Measurements from ENCODE around the gene WASF2. TPM values are rescaled to one million over a fixed set of nuclear protein-coding genes. Genes with fewer than 3 reads are reported as not detected.

The WASF2 gene
- total RNA-seq, 1 donor from 2014 or later, result 27.9 TPM

DNA sequence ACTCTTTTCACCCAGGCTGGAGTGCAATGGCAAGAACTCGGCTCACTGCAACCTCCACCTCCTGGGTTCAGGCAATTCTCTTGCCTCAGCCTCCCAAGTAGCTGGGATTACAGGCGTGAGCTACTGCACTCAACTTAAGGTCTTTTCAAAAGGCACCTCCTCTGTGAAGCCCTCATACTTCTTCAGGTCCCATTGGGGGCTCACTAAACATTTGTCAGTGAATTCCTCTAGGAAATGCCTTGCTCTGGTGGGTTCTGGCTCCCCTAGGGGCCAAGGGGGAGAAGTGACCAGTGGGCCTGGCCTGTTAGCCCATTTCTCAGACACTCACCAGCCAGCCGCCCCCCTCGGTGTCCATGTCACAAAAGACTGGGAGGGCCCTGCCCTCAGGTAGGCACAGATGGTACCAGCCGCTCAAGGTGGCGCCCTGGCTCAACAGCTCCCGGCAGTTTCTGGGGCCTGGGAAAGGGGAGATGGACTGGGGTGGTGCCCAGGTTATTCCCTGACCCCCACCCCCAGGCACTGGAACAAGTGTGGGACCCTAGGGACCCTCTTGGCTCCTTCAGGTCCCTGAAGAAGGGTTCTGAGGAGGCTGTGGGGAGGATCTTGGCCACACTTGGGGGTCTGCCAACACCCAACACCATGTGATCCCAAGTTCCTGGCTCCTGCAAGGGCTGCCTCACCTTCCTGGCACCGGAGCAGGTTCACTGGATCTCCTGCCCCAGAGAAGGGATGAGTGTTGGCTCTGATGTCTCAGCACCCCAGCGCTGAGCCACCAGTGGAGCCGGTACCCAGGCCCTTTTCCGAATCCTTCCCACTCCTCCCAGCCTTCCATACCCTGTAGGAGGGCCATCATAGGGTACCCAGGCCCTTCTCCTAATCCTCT is 116.9 kb downstream of the WASF2 start:
- H3K4me3 ChIP-seq (ENCODE audit: low read depth, low read length), result no peak overlapping the region
- TF ChIP-seq, protein P1, sequence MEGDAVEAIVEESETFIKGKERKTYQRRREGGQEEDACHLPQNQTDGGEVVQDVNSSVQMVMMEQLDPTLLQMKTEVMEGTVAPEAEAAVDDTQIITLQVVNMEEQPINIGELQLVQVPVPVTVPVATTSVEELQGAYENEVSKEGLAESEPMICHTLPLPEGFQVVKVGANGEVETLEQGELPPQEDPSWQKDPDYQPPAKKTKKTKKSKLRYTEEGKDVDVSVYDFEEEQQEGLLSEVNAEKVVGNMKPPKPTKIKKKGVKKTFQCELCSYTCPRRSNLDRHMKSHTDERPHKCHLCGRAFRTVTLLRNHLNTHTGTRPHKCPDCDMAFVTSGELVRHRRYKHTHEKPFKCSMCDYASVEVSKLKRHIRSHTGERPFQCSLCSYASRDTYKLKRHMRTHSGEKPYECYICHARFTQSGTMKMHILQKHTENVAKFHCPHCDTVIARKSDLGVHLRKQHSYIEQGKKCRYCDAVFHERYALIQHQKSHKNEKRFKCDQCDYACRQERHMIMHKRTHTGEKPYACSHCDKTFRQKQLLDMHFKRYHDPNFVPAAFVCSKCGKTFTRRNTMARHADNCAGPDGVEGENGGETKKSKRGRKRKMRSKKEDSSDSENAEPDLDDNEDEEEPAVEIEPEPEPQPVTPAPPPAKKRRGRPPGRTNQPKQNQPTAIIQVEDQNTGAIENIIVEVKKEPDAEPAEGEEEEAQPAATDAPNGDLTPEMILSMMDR (conservative IDR thresholded peaks at IDR 0.05; ENCODE audit: low read depth, low read length), result peak; percentile 43
- DNase-seq (ENCODE audit: low read depth), result no peak

GRCh38 chr1:27372022-27372807 is 117.8 kb downstream of the WASF2 start:
- H3K4me3 ChIP-seq (ENCODE audit: low read depth, low read length), result no peak overlapping the region
- TF ChIP-seq, protein P1 (conservative IDR thresholded peaks at IDR 0.05; ENCODE audit: low read depth, low read length), result no peak

GRCh38 chr1:27368869-27369582 is 120.9 kb downstream of the WASF2 start:
- DNase-seq (ENCODE audit: low read depth), result no peak
- TF ChIP-seq, protein P1 (conservative IDR thresholded peaks at IDR 0.05; ENCODE audit: low read depth, low read length), result peak; percentile 44
- no peak overlapping the region for H3K4me3 ChIP-seq (ENCODE audit: low read depth, low read length)

More at GRCh38 chr1:27372022-27372807, 117.8 kb downstream of the WASF2 start:
- DNase-seq (ENCODE audit: low read depth), result peak; percentile 70

DNA sequence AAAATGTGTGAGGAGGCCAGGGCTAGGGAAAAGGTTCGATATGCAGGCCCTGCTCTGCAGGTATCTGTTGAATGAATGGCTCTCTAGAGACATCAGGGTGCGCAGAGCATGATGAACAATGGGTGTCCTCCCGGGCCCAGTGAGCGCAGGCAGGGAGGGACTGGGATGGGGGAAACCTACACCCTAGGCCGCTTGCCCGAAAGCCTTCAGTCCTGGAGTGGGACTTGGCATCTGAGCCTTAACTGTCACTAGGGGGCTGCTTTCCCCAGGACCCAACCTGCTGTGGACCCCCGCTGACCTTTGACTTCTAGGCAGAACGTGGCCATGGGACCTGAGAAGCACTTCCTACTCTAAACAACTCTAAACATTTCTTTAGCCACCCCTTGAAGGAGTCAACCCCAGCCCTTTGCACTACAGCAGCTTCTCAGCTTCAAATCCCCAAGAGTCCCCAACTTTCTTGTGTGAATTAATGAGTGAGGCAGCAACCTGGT is 122.8 kb downstream of the WASF2 start:
- TF ChIP-seq, protein P1 (conservative IDR thresholded peaks at IDR 0.05; ENCODE audit: low read depth, low read length), result no peak
- no peak for DNase-seq (ENCODE audit: low read depth)
- H3K4me3 ChIP-seq (ENCODE audit: low read depth, low read length), result peak overlapping the region; percentile 80

DNA sequence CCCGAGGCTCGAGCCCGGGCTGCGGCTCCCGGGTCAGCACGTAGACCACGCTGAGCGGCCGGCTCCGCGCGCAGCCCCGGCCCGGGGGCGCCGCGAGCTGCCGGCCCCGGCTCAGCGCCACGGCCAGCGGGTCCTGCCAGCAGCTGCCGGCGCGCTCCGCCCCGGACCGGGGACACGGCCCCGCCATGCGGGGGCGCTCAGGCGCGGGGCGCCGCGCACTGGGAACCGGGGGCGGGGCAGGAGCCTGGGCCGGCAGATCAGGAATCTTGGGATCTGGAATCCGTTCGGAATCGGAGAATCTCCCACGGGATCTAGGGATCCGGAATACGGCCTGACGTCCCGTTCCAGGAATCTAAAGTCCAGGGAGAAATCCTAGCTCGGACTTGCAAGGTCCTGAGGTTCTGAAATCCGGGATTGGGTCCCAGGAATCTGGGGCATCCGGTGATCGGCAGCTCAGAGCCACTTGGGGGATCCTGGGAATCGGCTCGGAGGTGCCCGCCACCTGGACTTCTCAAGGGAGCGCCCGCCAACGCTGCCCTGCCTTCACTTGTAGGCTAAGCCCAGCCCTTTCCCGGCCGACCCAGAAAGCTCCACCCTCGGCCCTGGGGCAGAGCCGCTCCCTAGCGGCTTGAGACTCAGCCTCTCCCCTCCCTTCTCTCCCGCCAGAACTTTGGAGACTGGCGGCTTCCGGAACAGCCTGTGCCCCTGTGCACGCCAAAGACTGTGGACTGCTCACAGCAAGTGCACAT is 123.4 kb downstream of the WASF2 start, which contains the start of gene MAP3K6:
Gene MAP3K6, minus strand, starts transcription at position 551 of the 749 bp plus-strand sequence. Its CDS starts 364 bp downstream, at position 187.
- DNase-seq (ENCODE audit: low read depth), result no peak
- TF ChIP-seq, protein P1 (conservative IDR thresholded peaks at IDR 0.05; ENCODE audit: low read depth, low read length), result peak; percentile 38

DNA sequence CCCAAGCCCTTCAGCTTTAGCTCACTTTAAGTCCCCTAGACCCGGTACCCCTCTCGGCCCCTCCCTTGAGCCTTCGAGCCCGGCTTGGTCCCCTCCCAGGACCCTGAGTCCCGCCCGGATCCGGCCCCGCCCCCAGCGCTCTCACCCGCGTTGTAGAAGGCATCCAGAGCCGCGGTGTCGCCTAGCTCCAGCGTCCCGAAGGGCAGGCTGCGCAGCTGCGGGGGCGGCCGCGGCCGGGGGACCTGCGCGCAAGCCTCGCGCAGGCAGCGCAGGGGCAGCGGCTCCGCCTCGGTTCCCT is 123.9 kb downstream of the WASF2 start:
- TF ChIP-seq, protein P1 (conservative IDR thresholded peaks at IDR 0.05; ENCODE audit: low read depth, low read length), result no peak
- DNase-seq (ENCODE audit: low read depth), result no peak
- H3K4me3 ChIP-seq (ENCODE audit: low read depth, low read length), result peak overlapping the region; percentile 80

More for the DNA sequence above, 123.4 kb downstream of the WASF2 start, which contains the start of gene MAP3K6:
- H3K4me3 ChIP-seq (ENCODE audit: low read depth, low read length), result peak within 1 kb of the TSS; percentile 80
